Tibial nerve (tissue), 4 donors: Measurements from ENCODE around the gene SLC35F1.

Experiments
- CTCF ChIP-seq, 5 experiments: fragments of 200-600 bp in 3 of 5; fragments of 450-650 bp in 2 of 5; sonication (generic) in 3 of 5; IDR thresholded peaks; one replicate each; pipeline ENCODE4 v1.5.1; 2016 to 2019; ENCODE audit warnings: antibody characterized with exemption in 5 of 5, mild to moderate bottlenecking in 3 of 5, moderate library complexity in 2 of 5
- EP300 ChIP-seq, 2 donors: sonication (generic); formaldehyde crosslinking; IDR thresholded peaks; one replicate each; pipeline ENCODE4 v1.6.1; 2017; ENCODE audit warnings: antibody characterized with exemption in 2 of 2, mild to moderate bottlenecking in 1 of 2
- POLR2A ChIP-seq, 2 donors: fragments of 450-650 bp; IDR thresholded peaks; one replicate each; pipeline ENCODE4 v1.6.1; 2017; ENCODE audit warnings: antibody characterized with exemption in 2 of 2, mild to moderate bottlenecking in 2 of 2, moderate library complexity in 2 of 2

DNA sequence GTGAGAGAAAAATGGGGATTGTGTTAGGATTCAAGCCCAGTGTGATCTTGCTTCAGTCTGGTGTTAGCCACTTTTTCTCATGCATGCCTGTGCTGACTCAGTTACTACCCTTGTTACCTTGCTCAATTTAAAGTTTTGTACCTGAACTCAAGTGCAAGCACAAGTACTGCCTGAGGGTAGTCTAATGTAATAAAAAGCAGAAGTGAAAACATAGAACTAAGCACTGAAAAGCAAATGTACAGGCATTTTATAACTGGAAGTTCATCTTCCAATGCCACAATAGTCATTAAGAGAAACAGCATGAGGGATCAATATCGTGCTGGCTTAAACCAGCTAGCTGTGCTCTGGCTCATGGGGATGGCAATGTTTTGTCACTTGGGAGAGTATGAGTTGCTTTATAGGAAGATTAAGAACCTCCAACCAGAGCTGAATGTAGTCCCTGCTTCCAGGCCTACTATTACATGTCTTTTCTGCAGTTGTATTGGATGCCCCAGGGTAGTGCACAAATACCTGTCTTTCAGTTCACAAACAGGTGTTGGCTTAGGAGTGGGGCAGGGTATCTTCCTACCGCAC lies 48.7 kb downstream of the SLC35F1 start:
- TF ChIP-seq CTCF (IDR thresholded peaks at IDR 0.05), result no peak
- no peak for TF ChIP-seq POLR2A (IDR thresholded peaks at IDR 0.05)
- no peak for TF ChIP-seq EP300 (IDR thresholded peaks at IDR 0.05)
